ENCODE results near the gene SYNE2. TPM values are rescaled to one million over a fixed set of nuclear protein-coding genes. Genes with fewer than 3 reads are reported as not detected.
"Not testable (repeated sequence)": the region's sequence is repeated elsewhere in the genome, so short reads cannot be mapped to it uniquely, and the experiment has no call there.

The SYNE2 gene
- total RNA-seq, 1 donor from 2014 or later: 85.7 TPM

DNA sequence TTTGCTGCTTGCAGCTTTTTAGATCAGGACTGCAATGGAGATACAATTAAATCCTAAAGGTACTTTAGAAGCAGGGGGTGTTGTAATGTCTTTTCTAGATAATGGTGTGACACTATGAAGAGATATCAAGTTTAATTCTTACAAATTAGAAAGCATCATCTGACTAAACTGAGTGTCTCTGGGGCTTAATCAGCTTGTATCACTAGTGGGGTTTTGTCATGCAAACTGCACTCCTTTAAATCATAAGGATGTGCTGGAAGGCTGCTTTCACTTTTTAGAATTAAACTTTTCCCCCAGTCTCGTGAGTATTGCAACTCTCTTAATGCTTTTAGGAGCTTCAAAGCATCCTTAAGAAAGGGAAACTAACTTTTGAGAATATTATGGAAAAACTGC, 222.8 kb downstream of the SYNE2 start:
- DNase-seq (ENCODE audit: low spot score): no peak

- DNase-seq (ENCODE audit: low spot score): no peak
These were observed 227.6 kb downstream of the SYNE2 start for GRCh38 chr14:64080452-64080851.

- DNase-seq (ENCODE audit: low spot score): no peak
These were observed 228.5 kb downstream of the SYNE2 start for GRCh38 chr14:64081174-64081746.

DNA sequence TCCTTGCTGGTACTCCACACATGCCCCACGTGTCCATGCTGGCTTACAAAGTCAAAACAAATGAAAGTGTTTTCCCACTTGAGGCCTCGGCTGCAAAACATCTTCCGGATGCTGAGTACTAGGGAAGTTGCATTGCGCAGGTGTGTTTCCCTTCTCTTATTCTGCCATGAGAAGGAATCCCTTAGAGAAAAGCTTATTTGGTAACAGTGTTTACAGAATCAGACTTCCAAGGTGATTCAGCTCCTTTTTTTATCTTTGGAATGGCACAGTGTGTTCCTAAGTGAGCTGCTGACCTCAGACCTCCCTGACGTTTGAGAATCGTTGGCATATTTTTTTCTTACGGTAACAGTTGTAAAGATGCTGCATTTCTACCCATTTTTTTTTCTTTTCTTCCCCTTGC, 230.0 kb downstream of the SYNE2 start:
- DNase-seq (ENCODE audit: low spot score): no peak

GRCh38 chr14:64088647-64088964, 235.8 kb downstream of the SYNE2 start:
- DNase-seq (ENCODE audit: low spot score): no peak

DNA sequence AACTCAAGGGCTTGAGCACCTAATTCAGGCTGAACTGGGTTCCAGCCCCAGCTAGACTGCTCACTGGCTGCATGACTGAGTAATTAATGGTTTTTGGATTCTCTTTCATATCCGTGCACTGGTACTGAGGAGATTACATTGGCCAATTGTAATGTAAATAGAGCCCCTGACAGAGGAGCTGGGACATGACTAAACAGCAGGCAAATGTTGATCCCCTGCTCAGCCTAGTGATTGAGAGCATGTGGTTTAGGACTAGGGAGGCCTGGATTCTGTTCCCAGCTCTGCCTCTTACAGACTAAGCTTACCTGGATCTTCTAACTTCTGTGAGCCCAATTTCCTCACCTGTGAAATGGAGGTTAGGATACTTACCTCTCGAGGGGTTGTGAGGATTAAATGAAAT, 237.1 kb downstream of the SYNE2 start:
- DNase-seq (ENCODE audit: low spot score): no peak

GRCh38 chr14:64091217-64091616, 238.4 kb downstream of the SYNE2 start:
- no peak for DNase-seq (ENCODE audit: low spot score)

DNA sequence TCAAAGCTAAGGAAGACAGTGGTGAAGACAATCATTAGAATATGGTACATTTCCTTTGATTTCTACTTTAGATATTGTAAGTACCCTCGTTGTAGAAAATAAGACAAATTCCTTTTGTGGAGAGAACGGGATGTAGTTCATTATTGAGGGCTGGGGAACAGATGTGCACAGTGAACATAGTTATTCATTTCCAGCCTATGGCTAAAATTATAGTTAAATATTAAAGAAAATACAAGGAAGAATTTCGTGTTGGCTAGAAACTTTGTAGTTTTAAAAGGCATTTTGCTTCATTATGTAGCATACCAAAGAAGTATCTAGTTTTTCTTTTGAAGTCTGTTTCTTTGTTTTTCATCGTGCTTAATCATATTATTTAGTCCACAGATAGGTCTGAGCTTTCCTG, 239.5 kb downstream of the SYNE2 start:
- DNase-seq (ENCODE audit: low spot score): no peak

- DNase-seq (ENCODE audit: low spot score): no peak
These were observed 240.1 kb downstream of the SYNE2 start for GRCh38 chr14:64092940-64093339.

- no peak for DNase-seq (ENCODE audit: low spot score)
These were observed 242.8 kb downstream of the SYNE2 start for GRCh38 chr14:64095620-64096019.

GRCh38 chr14:64098120-64098519, 245.3 kb downstream of the SYNE2 start:
- no peak for DNase-seq (ENCODE audit: low spot score)

- no peak for DNase-seq (ENCODE audit: low spot score)
These were observed 254.6 kb downstream of the SYNE2 start for GRCh38 chr14:64107438-64107837.

- no peak for DNase-seq (ENCODE audit: low spot score)
These were observed 257.2 kb downstream of the SYNE2 start for GRCh38 chr14:64109819-64110554.

DNA sequence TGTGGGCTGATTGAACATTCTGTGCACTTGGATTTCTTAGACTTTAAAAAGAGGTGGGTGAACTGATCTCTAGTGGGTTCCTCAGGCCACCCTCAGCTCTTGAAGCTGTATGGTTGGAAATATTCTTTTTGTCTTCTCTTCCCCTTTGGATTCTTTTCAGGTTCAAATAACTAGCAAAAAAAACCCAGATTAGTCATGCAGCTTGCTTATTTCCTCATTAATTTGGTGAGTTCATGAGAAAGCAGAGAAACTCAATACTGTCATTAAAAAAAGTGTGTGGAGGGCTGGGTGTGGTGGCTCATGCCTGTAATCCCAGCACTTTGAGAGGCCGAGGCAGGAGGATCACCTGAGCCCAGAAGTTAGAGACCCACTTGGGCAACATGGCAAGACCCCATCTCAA, 258.0 kb downstream of the SYNE2 start:
- no peak for DNase-seq (ENCODE audit: low spot score)

DNA sequence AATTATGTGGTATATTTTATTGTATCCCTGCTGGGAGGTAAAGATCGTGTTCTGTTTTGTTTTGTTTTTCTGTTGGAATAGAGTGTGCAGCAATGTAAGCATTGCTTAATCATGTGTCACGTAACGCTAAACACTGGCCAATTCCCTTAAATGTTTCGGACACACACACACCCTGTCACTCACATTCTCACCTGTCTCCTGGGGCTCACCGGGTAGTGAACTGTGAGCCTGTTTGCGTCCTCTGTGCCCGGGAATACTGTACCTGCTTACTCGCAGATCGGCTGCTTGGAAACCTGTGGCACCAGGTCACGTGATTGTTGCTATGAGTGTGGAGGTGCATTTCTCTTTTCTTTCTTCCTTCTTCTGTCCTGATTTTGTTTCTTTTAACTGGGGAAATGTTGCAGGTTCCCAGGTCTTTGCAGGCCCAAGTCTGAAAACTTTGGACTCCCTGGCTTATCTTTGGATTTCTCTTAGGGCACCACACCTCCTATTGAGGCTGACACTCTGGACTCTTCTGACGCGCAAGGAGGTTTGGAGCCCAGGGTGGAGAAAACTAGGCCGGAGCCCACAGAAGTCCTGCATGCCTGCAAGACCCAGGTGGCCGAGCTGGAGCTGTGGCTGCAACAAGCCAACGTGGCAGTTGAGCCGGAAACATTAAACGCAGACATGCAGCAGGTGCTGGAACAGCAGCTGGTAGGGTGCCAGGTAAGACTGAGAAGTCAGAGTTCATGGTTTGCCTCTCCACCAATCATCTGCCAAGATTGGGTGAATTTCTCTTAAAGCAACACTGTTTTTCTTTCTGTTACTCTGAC, 260.3 kb downstream of the SYNE2 start:
- peak; percentile 50 for DNase-seq (ENCODE audit: low spot score)

- DNase-seq (ENCODE audit: low spot score): no peak
These were observed 261.4 kb downstream of the SYNE2 start for GRCh38 chr14:64114166-64114565.

GRCh38 chr14:64114796-64115195, 262.0 kb downstream of the SYNE2 start:
- no peak for DNase-seq (ENCODE audit: low spot score)

GRCh38 chr14:64115401-64115800, 262.6 kb downstream of the SYNE2 start:
- DNase-seq (ENCODE audit: low spot score): no peak

DNA sequence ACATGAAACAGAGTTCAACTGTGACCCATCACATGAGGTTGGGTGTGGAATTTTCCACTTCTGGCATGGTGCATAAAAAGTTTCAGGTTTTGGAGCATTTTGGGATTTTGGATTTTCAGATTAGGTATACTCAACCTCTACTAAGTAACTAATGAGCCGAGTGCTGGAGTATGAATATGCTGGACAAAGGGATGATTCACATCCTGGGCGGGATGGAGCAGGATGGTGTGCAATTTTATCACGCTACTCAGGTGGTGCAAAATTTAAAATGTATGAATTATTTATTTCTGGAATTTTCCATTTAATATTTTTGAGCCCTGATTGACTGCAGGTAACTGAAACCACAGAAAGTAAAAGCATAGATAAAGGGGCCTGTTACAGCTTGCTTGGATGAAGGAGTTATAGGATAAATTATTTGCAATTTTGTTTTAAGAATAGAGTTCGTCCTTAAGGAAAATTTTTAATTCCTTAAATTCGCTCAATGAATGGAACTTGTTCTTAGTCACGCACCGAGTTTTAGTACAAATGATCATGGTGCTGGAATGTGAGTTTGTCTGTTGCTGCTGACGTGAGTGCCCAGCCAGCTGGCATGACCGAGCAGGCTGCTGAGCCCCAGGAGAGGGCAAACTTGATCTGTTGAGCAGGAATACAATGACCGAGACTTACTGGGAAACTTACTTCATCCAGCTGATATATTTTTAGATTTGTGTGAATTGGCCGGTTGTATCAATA, 265.0 kb downstream of the SYNE2 start:
- DNase-seq (ENCODE audit: low spot score): peak; percentile 22

GRCh38 chr14:64118403-64118742, 265.6 kb downstream of the SYNE2 start:
- not testable (repeated sequence) for DNase-seq (ENCODE audit: low spot score)

- DNase-seq (ENCODE audit: low spot score): no peak
These were observed 266.1 kb downstream of the SYNE2 start for GRCh38 chr14:64118892-64119291.

DNA sequence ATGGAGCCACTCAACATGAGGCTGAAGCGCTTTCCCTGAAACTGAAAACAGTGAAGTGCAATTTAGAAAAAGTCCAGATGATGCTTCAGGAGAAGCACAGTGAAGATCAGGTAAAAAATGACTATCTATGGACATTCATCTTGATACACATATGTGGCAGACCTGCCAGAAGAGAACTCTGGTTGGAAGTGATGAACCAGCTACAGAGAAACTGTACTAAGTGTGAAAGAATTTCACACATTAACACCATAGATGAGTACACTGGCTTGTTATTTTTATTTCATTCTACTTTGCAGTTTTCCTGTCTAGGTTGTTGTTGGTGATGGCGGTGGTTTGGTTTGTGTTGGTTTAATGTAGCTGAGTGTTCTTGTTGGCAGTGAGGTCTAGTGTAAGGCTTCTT, 266.7 kb downstream of the SYNE2 start:
- DNase-seq (ENCODE audit: low spot score): no peak

DNA sequence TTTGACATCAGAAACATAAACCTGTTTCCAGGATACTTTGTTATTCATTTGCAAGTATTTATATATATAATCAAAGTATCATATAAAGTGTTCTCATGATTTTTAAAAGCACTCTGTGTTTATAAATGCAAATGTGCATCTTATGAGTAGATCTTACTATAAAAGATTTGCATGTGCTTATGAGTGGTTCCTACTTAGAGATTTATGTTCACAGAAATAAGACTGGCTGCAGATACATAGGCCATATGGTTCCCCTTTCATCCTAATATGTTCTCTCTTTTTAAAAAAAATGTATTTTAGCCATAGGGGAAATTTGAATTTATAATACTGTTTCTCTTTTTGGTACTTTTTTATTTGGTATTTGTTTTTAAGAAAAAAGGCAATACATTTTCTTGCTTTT, 267.2 kb downstream of the SYNE2 start:
- no peak for DNase-seq (ENCODE audit: low spot score)
